ENCODE results near the gene DNAAF5.
A peak's percentile ranks its signal among the peaks of the same experiment; 100 is the strongest.

DNAAF5 gene

DNA sequence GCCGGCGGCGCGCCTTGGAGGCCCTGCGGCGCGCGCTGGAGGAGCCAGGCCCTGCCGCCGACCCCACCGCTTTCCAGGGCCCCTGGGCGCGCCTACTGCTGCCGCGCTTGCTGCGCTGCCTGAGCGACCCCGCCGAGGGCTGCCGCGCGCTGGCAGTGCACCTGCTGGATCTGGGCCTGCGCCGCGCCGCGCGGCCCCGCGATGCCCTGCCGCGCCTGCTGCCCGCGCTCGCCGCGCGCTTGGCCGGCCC, 280 bp downstream of the DNAAF5 start:
- TF ChIP-seq, protein P1, sequence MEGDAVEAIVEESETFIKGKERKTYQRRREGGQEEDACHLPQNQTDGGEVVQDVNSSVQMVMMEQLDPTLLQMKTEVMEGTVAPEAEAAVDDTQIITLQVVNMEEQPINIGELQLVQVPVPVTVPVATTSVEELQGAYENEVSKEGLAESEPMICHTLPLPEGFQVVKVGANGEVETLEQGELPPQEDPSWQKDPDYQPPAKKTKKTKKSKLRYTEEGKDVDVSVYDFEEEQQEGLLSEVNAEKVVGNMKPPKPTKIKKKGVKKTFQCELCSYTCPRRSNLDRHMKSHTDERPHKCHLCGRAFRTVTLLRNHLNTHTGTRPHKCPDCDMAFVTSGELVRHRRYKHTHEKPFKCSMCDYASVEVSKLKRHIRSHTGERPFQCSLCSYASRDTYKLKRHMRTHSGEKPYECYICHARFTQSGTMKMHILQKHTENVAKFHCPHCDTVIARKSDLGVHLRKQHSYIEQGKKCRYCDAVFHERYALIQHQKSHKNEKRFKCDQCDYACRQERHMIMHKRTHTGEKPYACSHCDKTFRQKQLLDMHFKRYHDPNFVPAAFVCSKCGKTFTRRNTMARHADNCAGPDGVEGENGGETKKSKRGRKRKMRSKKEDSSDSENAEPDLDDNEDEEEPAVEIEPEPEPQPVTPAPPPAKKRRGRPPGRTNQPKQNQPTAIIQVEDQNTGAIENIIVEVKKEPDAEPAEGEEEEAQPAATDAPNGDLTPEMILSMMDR (conservative IDR thresholded peaks at IDR 0.05; ENCODE audit: low read depth, low read length), result no peak
- Histone ChIP-seq H4K20me1 (ENCODE audit: insufficient read depth) (no peaks in the 10 kb centered on the region), H3K27me3 (ENCODE audit: insufficient read depth, low read depth) (no peaks in the 10 kb centered on the region), H3K4me2 (no peak overlapping the region), H3K9ac (peak overlapping the region; percentile 97), H3K27ac (peak overlapping the region; percentile 79), H3K36me3 (ENCODE audit: insufficient read depth) (peaks cover 7% of the 10 kb centered on the region; the same call in 1 of the 2 replicates), H2AFZ (ENCODE audit: low read depth) (peak overlapping the region; percentile 69; the same call in 1 of the 2 replicates), H3K4me3 (IDR thresholded peaks at IDR 0.05; ENCODE audit: insufficient read depth, low read depth, low read length) (no peak overlapping the region), H3K79me2 (ENCODE audit: insufficient read depth, low read depth) (peaks cover 36% of the 10 kb centered on the region), H3K4me1 (ENCODE audit: low read depth, poor library complexity, severe bottlenecking) (peaks cover 11% of the 10 kb centered on the region)

DNA sequence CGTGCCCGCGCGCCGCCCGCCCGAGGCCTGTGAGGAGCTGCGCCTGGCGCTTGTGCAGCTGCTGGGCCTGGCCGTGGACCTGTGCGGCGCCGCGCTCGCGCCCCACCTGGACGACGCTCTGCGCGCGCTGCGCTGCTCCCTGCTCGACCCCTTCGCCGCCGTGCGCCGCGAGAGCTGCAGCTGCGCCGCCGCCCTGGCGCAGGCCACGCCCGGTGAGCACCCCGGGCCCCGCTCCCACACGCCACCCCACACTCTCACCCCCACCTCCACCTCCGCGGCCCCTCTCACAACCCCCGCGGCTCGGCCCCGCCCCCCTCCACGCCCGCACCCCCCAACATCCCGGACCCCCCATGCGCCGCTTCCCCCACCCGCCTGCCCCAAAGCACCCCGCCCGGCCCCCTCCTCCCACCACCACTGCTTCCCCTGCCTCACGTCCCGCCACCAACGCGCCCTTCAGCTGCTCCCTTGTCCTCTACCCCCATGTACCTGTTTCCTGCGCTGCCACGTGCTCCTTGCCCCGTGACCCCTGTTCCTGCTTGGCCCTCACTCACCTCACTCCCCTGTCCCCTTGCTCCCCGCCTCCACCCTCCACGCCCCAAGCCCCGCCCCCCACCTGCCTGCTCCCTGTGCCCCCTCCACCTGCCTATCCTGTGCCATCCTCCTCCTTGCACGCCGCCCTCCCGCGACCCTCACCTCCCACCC, 756 bp downstream of the DNAAF5 start, which contains the start of gene PRKAR1B:
Gene PRKAR1B, minus strand, starts transcription at position 178 of the 702 bp plus-strand sequence. CDS start 15,776 bp downstream, outside the sequence.
- no peaks in the 10 kb centered on the region for H4K20me1 ChIP-seq (ENCODE audit: insufficient read depth)
- no peak within 1 kb of the TSS for H3K4me3 ChIP-seq (IDR thresholded peaks at IDR 0.05; ENCODE audit: insufficient read depth, low read depth, low read length)
- peak within 1 kb of the TSS; percentile 69 for H2AFZ ChIP-seq (ENCODE audit: low read depth)
- peaks cover 11% of the 10 kb centered on the region for H3K4me1 ChIP-seq (ENCODE audit: low read depth, poor library complexity, severe bottlenecking)
- H3K9ac ChIP-seq, result peak within 1 kb of the TSS; percentile 97
- H3K27ac ChIP-seq, result peak within 1 kb of the TSS; percentile 79
- peaks cover 41% of the 10 kb centered on the region for H3K79me2 ChIP-seq (ENCODE audit: insufficient read depth, low read depth)
- H3K4me2 ChIP-seq, result peak within 1 kb of the TSS; percentile 86
- no peaks in the 10 kb centered on the region for H3K27me3 ChIP-seq (ENCODE audit: insufficient read depth, low read depth)
- H3K36me3 ChIP-seq (ENCODE audit: insufficient read depth), result peaks cover 5% of the 10 kb centered on the region; the same call in 1 of the 2 replicates
- TF ChIP-seq, protein P1 (conservative IDR thresholded peaks at IDR 0.05; ENCODE audit: low read depth, low read length), result no peak

GRCh38 chr7:727806-728460, 1.4 kb downstream of the DNAAF5 start:
- Histone ChIP-seq H4K20me1 (ENCODE audit: insufficient read depth) (no peaks in the 10 kb centered on the region), H3K36me3 (ENCODE audit: insufficient read depth) (no peaks in the 10 kb centered on the region; the same call in 1 of the 2 replicates), H3K9ac (peak overlapping the region; percentile 97; the same call in 1 of the 2 replicates), H3K79me2 (ENCODE audit: insufficient read depth, low read depth) (peaks cover 46% of the 10 kb centered on the region), H3K4me2 (peak overlapping the region; percentile 86), H3K4me3 (IDR thresholded peaks at IDR 0.05; ENCODE audit: insufficient read depth, low read depth, low read length) (no peak overlapping the region), H2AFZ (ENCODE audit: low read depth) (no peak overlapping the region), H3K27ac (no peak overlapping the region), H3K27me3 (ENCODE audit: insufficient read depth, low read depth) (no peaks in the 10 kb centered on the region), H3K4me1 (ENCODE audit: low read depth, poor library complexity, severe bottlenecking) (peaks cover 11% of the 10 kb centered on the region)
- TF ChIP-seq, protein P1 (conservative IDR thresholded peaks at IDR 0.05; ENCODE audit: low read depth, low read length), result no peak

GRCh38 chr7:728602-729001, 2.1 kb downstream of the DNAAF5 start:
- no peak overlapping the region; the same call in 1 of the 2 replicates for H3K4me2 ChIP-seq
- no peaks in the 10 kb centered on the region; the same call in 1 of the 2 replicates for H3K36me3 ChIP-seq (ENCODE audit: insufficient read depth)
- TF ChIP-seq, protein P1 (conservative IDR thresholded peaks at IDR 0.05; ENCODE audit: low read depth, low read length), result no peak
- H4K20me1 ChIP-seq (ENCODE audit: insufficient read depth), result no peaks in the 10 kb centered on the region
- H3K27me3 ChIP-seq (ENCODE audit: insufficient read depth, low read depth), result no peaks in the 10 kb centered on the region
- peaks cover 11% of the 10 kb centered on the region for H3K4me1 ChIP-seq (ENCODE audit: low read depth, poor library complexity, severe bottlenecking)
- no peak overlapping the region for H2AFZ ChIP-seq (ENCODE audit: low read depth)
- no peak overlapping the region for H3K27ac ChIP-seq
- H3K79me2 ChIP-seq (ENCODE audit: insufficient read depth, low read depth), result peaks cover 49% of the 10 kb centered on the region
- no peak overlapping the region for H3K4me3 ChIP-seq (IDR thresholded peaks at IDR 0.05; ENCODE audit: insufficient read depth, low read depth, low read length)
- H3K9ac ChIP-seq, result no peak overlapping the region
